Liver (tissue), 3 donors: Measurements from ENCODE around the gene GPR39.

ENCODE experiments used
- RAD21 ChIP-seq, 2 donors: IDR thresholded peaks; 2 replicates each; pipeline ENCODE4 v1.6.1; 2016; ENCODE audit warnings: antibody characterized with exemption in 2 of 2, mild to moderate bottlenecking in 2 of 2
- RXRA ChIP-seq, 2 donors: IDR thresholded peaks; 2 replicates each; pipeline ENCODE4 v1.6.1; 2017 to 2018; ENCODE audit warnings: antibody characterized with exemption in 2 of 2, mild to moderate bottlenecking in 1 of 2
- SP1 ChIP-seq: IDR thresholded peaks from 2 replicates; pipeline ENCODE4 v1.6.1; 2018; ENCODE audit warnings: antibody characterized with exemption, mild to moderate bottlenecking
- YY1 ChIP-seq: IDR thresholded peaks from 2 replicates; pipeline ENCODE4 v1.6.1; 2016; ENCODE audit warnings: antibody characterized with exemption, mild to moderate bottlenecking
- TF ChIP-seq, protein P1 (sequence below): fragments of 150-350 bp; IDR thresholded peaks from 2 replicates; pipeline ENCODE4 v1.5.1; 2017; ENCODE audit warnings: improper control_type of control experiment, low read depth, low read length; ENCODE audit not compliant: missing input control
- TF ChIP-seq, protein P2 (sequence below): IDR thresholded peaks from 2 replicates; pipeline ENCODE4 v1.6.1; 2016; ENCODE audit warnings: antibody characterized with exemption, mild to moderate bottlenecking
- TF ChIP-seq, protein P3 (sequence below): IDR thresholded peaks from 2 replicates; pipeline ENCODE4 v1.6.1; 2016; ENCODE audit warnings: antibody characterized with exemption
- donor health status: healthy.
- donor health status: healthy.

DNA sequence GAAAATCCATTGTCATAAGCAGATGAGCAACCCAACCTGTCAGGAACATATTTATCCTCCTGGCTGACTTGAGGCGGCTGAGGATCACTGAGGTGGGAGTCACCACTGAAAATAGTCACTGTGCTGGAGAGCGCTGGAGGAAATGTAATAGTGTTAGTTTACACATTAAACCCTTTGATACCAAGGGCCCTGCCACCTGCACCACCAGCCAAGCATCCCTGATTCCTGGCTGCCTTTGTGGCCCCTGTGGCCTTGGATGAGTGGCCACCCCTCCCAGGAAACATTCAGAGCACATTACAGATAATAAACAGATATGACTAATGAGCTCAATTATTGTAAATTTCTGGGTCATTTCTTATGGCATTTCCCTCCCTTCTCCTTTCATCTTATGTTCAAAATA is 147.5 kb downstream of the GPR39 start:
- TF ChIP-seq, protein P1, sequence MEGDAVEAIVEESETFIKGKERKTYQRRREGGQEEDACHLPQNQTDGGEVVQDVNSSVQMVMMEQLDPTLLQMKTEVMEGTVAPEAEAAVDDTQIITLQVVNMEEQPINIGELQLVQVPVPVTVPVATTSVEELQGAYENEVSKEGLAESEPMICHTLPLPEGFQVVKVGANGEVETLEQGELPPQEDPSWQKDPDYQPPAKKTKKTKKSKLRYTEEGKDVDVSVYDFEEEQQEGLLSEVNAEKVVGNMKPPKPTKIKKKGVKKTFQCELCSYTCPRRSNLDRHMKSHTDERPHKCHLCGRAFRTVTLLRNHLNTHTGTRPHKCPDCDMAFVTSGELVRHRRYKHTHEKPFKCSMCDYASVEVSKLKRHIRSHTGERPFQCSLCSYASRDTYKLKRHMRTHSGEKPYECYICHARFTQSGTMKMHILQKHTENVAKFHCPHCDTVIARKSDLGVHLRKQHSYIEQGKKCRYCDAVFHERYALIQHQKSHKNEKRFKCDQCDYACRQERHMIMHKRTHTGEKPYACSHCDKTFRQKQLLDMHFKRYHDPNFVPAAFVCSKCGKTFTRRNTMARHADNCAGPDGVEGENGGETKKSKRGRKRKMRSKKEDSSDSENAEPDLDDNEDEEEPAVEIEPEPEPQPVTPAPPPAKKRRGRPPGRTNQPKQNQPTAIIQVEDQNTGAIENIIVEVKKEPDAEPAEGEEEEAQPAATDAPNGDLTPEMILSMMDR: no peak
- TF ChIP-seq, protein P2, sequence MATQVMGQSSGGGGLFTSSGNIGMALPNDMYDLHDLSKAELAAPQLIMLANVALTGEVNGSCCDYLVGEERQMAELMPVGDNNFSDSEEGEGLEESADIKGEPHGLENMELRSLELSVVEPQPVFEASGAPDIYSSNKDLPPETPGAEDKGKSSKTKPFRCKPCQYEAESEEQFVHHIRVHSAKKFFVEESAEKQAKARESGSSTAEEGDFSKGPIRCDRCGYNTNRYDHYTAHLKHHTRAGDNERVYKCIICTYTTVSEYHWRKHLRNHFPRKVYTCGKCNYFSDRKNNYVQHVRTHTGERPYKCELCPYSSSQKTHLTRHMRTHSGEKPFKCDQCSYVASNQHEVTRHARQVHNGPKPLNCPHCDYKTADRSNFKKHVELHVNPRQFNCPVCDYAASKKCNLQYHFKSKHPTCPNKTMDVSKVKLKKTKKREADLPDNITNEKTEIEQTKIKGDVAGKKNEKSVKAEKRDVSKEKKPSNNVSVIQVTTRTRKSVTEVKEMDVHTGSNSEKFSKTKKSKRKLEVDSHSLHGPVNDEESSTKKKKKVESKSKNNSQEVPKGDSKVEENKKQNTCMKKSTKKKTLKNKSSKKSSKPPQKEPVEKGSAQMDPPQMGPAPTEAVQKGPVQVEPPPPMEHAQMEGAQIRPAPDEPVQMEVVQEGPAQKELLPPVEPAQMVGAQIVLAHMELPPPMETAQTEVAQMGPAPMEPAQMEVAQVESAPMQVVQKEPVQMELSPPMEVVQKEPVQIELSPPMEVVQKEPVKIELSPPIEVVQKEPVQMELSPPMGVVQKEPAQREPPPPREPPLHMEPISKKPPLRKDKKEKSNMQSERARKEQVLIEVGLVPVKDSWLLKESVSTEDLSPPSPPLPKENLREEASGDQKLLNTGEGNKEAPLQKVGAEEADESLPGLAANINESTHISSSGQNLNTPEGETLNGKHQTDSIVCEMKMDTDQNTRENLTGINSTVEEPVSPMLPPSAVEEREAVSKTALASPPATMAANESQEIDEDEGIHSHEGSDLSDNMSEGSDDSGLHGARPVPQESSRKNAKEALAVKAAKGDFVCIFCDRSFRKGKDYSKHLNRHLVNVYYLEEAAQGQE: no peak
- TF ChIP-seq RXRA (IDR thresholded peaks at IDR 0.05) (no peak), YY1 (no peak), RAD21 (IDR thresholded peaks at IDR 0.05) (no peak), SP1 (no peak)
- TF ChIP-seq, protein P3, sequence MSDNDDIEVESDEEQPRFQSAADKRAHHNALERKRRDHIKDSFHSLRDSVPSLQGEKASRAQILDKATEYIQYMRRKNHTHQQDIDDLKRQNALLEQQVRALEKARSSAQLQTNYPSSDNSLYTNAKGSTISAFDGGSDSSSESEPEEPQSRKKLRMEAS: no peak
